ENCODE data around the gene ADGRA3. TPM values are rescaled to one million over a fixed set of nuclear protein-coding genes. Genes with fewer than 3 reads are reported as not detected.

Gene ADGRA3
- total RNA-seq, 1 experiment from 2014 or later: 56.5 TPM

DNA sequence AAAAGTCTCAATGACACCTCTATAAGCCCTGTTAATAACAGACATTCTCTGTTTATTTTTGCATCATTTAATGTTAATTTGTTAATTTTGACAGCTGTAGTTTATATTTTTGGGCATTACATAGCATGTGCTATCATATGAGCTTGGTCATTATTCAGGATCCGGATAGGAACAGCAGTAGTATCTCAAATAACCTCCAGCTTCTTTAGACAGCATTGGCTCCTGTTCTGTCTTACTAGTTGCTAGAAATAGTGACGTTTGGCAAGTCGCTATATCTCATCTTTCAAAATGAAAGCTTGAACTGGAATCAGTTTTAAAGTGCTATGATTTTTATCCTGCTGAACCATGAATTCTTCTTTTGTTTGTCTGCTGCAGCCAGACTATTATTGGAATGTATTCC lies 9.0 kb upstream of the ADGRA3 start:
- no peak overlapping the region for H3K56ac ChIP-seq (ENCODE audit: insufficient read length, low read depth, low read length)
- no peak overlapping the region for H3T11ph ChIP-seq (ENCODE audit: low read length)
- no CpG with 5 or more reads among the region's 3 CpGs for WGBS (ENCODE audit: extremely low coverage, insufficient read length, low lambda C conversion rate)
- Mint-ChIP-seq H3K9me3 (no peaks in the 10 kb centered on the region; a peak in 2 of 5 replicates), H3K27me3 (ENCODE audit: low read depth) (peaks cover 6% of the 10 kb centered on the region), H3K36me3 (ENCODE audit: insufficient read depth in 1 of 3, low read depth in 3 of 3) (no peaks in the 10 kb centered on the region), H3K4me3 (no peak overlapping the region), H3K4me1 (peaks cover 13 to 15% of the 10 kb centered on the region in 2 experiments), H3K27ac (no peak overlapping the region)
- H4K8ac ChIP-seq (replicated peaks; ENCODE audit: insufficient read length, low read depth, low read length): no peak overlapping the region
- no peak for DNase-seq
- no peaks in the 10 kb centered on the region; the same call in 1 of the 2 replicates for H3K27me3 ChIP-seq (ENCODE audit: insufficient read depth, low read length)
- H3K9me3 ChIP-seq (ENCODE audit: control insufficient read depth, low read depth, low read length): no peaks in the 10 kb centered on the region
- no peak overlapping the region for H4K91ac ChIP-seq (ENCODE audit: insufficient read length, low read depth, low read length)
- peaks cover 3% of the 10 kb centered on the region; the same call in 1 of the 2 replicates for H3K4me1 ChIP-seq (ENCODE audit: insufficient read depth, low read length)
- H4K20me1 ChIP-seq (ENCODE audit: control insufficient read depth, insufficient read depth, insufficient read length): no peaks in the 10 kb centered on the region
- no peak overlapping the region for H3K4ac ChIP-seq (ENCODE audit: low read depth, low read length)
- H2BK120ac ChIP-seq (ENCODE audit: low read depth, low read length, poor library complexity, severe bottlenecking): no peak overlapping the region
- H2BK12ac ChIP-seq (ENCODE audit: insufficient read length, low read depth, low read length): no peak overlapping the region
- no peak overlapping the region for H4K5ac ChIP-seq (ENCODE audit: insufficient read length, low read depth, low read length)
- no peaks in the 10 kb centered on the region for H3K79me2 ChIP-seq (ENCODE audit: insufficient read depth, low read length)
- no peaks in the 10 kb centered on the region for H3K23me2 ChIP-seq (ENCODE audit: insufficient read length, low read depth, low read length, poor library complexity, severe bottlenecking)
- H2BK20ac ChIP-seq (ENCODE audit: low read depth, low read length, poor library complexity, severe bottlenecking): no peak overlapping the region
- no peak overlapping the region for H2BK15ac ChIP-seq (ENCODE audit: low read depth, low read length)
- no peak overlapping the region for H3K4me2 ChIP-seq (ENCODE audit: insufficient read depth, insufficient read length, low read length)
- TF ChIP-seq, protein P1, sequence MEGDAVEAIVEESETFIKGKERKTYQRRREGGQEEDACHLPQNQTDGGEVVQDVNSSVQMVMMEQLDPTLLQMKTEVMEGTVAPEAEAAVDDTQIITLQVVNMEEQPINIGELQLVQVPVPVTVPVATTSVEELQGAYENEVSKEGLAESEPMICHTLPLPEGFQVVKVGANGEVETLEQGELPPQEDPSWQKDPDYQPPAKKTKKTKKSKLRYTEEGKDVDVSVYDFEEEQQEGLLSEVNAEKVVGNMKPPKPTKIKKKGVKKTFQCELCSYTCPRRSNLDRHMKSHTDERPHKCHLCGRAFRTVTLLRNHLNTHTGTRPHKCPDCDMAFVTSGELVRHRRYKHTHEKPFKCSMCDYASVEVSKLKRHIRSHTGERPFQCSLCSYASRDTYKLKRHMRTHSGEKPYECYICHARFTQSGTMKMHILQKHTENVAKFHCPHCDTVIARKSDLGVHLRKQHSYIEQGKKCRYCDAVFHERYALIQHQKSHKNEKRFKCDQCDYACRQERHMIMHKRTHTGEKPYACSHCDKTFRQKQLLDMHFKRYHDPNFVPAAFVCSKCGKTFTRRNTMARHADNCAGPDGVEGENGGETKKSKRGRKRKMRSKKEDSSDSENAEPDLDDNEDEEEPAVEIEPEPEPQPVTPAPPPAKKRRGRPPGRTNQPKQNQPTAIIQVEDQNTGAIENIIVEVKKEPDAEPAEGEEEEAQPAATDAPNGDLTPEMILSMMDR (conservative IDR thresholded peaks at IDR 0.05): no peak
- H3K9ac ChIP-seq (ENCODE audit: extremely low read depth, insufficient read length, low read length): no peak overlapping the region
- no peaks in the 10 kb centered on the region for H3K79me1 ChIP-seq (ENCODE audit: insufficient read depth, low read depth, low read length, poor library complexity, severe bottlenecking)
- no peak overlapping the region for H3K27ac ChIP-seq (ENCODE audit: insufficient read length, low read depth, low read length)
- no peak overlapping the region for H3K18ac ChIP-seq (ENCODE audit: insufficient read length, low read depth, low read length)
- no peak overlapping the region for H3K23ac ChIP-seq (ENCODE audit: insufficient read length, low read depth, low read length)
- H2BK5ac ChIP-seq (ENCODE audit: insufficient read length, low read length): no peak overlapping the region
- no peak overlapping the region for H3K14ac ChIP-seq (ENCODE audit: insufficient read depth, low read length)
- H2AFZ ChIP-seq (ENCODE audit: low read length): no peak overlapping the region
- no peak overlapping the region for H2AK5ac ChIP-seq (ENCODE audit: insufficient read length, low read length)

Data from H9 (cell line).